LoVo (cell line): ENCODE results near the gene PIGO.

ENCODE experiments used
- DNase-seq: peaks from one replicate; pipeline ENCODE4 v3.0.0-alpha.2; 2016; ENCODE audit warnings: low spot score

PIGO gene

DNA sequence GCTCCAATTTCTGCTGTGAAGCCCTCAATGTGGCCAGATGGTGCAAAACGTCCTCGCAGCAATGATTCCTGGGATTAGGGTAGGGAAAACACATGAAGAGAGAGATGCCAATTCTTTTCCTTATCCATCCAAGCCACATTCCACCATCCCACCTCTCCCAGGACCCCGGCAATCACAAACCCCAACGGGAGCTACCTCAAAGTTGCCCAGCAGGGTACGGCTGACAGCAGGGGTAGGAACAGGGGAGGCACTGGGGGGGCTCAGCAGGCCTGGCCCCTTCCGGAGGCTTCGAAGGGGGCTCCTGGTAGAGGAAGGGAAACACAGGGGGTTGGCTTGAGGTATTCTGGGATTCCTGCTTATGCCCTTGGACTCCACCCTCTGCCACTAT lies 9.9 kb upstream of the PIGO start:
- DNase-seq: no peak

DNA sequence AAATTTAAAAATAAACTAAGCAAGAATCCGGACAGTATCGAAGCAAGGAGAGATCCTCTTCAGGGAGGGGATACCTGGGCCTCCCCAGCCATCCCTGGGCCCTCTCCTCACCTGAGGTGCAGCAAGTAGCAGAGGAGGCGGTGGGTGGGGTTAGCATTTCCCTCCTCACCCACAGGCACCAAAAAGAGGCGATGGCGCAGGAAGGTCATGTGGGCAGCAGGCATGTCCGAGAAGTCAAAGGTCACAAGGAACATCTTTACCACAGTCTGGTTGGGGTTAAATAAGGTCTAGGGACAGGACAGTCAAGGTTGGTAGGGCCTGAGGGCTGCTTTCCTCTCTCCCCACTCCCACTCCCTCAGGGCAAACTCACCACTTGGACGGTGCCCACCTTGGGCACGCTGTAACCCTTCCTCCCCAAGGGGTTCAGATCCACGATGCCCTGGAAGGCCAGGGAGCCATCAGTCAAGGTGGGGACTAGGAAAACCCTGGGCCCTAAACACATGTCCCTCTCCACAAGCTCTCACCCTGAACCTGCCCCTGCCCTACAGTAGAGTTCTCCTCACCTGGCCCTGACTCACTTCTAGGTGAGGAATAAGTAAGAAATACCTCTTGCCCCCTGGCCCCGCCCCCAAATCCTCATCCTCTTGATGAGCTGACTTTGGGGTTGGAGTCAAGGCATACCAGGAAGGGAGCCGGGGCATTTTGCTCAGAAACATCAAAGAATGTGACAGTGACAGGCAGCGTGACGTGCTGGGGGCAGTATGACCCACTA lies 9.4 kb upstream of the PIGO start:
- no peak for DNase-seq

DNA sequence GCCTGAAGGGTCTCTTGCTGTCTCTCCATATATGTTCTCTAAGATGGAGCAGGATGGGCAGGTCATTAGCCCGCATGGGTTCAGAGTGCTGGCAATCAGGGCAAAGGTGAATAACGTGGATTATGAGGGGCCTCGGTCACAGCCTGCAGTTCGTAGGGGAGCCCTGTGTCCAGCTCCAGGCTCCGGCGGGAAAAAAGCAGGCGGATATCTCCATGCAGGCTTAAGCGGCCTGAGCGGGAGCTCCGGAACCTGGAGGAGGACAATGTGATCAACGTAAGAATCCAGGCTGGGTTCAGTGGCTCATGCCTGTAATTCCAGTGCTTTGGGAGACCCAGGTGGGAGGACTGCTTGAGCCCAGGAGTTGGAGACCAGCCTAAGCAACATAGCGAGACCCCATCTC lies 8.7 kb upstream of the PIGO start:
- no peak for DNase-seq

DNA sequence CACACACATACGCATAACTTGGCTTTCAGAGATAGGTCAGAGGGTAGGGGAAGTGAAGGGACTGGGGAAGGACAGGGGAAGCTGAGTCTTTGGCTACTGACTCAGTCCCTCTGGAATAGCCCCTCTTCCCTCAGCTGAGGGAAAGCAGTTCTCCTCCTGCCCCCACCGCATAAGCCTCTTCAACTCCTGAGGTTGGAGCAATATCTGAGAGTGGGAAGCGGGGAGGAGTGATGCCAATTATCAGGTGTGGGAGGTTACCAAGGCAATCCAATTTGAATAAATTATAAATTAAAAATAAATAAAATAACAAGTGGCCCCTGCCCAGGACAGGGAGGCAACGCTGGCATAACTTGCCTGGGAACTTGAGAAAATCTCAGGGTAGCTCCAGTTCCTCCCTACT lies 8.2 kb upstream of the PIGO start:
- no peak for DNase-seq

DNA sequence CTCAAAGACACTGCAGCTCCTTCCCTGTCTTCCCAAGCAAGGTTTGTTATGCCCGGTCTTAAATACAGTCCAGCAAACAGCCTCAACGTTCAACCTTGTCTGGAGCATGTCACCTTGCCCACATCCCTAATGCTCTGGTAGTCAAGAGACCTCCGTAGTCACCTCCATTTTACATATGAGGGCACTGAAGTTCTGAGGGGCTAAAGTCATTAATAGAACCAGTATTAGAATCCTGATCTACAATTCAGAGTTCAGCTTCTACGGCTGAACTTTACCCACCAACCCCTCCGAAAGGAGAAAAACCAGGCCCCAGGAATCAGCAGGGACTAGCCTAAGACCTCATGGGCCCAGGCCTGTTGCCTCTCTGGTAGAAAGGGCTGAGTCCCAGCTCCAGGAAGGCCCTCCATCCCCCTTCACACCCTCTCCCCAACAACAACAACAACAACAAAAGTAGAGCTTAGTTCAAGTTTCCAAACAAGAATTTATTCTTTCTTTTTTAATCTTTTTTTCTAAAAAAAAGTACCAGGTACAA lies 7.3 kb upstream of the PIGO start:
- no peak for DNase-seq

DNA sequence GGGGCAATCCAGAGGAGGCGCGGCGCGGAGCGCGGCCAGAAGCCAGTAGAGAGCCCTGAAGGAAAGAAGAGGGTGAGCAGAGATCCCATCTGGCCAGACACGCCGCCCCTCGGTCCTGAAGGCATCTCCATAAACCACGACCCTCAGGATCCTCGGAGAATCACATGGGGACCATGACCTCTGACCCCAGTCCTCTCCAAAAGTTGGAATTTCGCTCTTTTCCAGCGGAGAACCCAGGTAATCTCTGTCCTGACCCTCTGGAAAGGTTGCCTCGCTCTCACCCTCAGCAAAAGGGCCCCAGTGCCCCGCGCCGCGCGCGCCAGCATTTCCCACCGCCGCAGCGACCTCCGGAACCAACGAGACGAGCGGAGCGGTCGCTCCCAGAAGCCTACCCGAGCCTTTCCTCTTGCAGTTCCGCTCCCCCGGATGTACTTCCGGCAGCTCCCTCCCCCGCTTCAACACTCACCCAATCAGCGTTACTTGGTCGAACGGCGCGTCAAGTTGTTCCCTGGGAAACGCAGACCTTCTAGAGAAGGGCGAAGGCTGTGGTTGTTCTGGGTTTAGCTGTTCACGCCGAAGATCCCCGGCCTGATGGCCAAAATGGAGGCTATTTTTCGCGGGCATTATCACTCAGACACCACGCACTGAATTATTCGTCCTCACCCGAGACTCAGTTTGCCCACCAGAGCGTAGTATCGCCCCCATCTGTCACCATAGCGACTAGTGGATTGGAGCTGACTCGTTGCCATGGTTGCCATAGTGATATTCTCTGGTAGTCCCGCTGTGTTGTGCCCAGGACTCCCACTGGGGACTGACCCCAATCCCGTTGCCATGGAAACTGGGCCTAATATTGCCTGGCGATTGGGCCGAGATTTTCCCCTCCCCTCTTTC lies 6.6 kb upstream of the PIGO start, which contains the start of gene STOML2:
TSS of gene STOML2 (minus strand) at position 363 of the 891 bp plus-strand sequence. CDS start at position 326, 37 bp downstream.
- DNase-seq: peak; percentile 96

DNA sequence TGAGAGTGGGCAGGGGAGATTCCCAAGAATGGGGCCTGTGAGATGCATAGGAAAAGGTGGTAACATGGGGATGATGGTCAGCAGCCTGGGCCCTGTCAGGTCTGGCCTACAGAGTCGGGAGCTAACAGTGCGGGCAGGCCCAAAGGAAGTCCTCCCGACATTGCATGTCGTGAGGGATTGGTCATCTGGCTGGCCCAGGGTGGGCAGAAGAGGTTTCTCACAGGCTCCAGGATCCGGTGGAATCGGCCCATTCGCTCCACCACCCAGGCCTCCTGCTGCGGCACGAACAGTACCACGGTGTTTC lies 6.0 kb upstream of the PIGO start:
- no peak for DNase-seq

DNA sequence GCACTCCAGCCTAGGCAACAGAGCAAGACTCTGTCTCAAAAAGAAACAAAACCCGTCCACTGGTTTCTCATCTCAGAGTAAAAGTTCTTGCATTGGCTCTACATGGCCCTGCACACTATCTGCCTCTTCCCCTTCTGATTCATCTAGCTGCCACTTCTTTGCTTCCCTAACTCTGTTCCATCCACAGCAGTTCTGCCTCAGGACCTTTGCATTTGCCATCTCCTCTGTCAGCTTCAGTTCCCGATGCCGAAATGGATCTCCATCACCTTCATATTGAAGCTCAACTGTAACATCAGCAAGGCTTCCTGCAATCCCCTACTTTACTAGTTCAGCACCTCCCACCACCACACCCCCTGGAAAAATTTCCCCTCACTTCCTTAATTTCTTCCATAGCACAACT lies 1.2 kb upstream of the PIGO start:
- DNase-seq: no peak

DNA sequence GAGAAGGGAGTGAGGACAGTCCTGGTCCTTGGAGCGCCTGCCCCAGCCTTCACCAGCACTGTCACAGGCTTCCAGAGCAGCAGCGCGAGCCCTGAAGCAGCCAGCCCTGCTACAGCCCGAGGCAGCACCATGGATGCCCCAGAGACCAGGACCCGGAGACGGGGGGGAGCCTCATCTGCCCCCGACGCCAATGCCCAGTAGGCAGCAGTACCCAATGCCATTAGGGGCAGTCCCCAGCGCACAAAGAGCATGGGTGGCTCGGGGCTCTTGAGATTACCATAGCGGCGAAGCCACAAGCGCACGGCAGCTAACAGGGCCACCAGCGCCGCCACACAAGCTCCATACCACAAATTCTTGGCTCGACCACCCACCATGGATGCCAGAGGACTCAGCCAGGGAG lies 4.9 kb downstream of the PIGO start:
- DNase-seq: no peak

DNA sequence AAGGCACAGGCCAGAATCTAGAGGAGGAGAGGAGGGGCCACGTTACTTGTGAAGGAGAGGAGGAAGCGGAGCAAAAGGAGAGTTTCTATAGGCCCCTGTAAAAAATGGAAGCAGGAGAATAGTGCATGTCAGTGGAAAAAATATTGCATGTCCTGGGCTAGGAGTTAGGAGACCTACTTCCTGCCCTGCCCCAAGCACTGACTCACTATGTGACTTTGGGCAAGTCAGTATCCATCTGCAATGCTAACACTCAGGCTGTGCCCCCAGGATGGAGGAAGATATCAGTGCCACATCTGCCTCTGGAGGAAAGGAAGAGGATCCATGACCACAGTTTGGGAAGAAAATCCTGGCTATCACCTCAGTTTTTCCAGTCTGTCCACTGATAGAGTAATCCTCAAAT lies 7.0 kb downstream of the PIGO start:
- no peak for DNase-seq

DNA sequence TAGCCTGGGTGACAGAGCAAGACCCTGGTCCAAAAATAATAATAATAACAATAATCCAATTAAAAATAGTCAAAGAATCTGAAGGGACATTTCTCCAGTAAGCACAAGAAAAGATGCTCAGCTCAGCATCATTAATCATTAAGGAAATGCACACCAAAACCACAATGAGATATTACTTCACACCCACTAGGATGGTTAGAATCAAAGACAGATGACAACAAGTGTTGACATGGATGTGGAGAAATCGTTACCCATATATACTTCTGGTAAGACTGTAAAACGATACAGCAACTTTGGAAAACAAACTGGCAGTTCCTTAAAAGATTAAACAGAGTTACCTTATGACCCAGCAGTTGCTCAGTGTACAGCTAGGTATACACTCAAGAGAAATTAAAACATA lies 11.3 kb downstream of the PIGO start:
- DNase-seq: no peak

DNA sequence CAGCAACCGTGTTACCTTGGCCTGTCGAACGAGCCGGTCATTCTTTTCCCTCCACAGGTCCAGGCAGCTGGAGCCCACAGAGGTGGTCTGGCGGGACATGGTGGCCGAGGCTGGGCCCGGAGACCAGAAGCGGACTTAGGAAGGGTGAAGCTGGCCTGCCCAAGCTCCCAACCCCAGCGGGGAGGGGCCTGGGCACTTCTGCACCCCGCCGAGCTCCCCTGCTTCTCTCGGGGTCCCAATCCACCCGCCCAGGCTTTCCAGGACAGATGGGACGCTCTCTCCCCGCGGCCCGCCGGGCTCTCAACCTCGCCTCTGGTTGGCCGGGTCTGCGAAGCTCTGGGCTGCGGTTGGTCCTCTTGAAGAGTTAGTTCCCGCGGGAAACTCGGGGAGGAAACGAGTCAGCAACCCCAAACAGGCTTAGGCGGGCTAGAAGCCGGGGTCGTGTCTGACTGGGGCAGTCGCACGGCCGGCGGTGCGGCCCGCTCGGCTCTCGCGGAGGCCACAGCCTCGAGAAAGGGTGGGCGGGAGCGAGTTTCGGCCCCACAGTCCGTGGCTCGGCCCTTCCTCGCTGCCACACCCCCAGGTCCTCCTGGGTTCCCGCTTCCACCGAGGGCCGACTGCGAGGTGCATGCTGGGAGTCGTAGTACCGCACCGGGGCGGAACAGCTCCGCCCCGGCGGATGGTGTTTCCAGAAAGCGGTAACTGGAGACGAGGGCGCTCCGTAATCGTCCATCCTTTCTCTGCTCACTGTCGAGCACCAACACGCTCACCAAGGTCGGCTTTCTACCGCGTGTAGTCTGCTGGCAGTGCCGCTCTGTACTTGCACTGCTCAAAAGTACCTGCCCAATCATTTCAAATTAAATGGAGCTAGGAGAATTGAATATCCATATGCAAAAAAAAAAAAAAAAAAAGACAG lies 16.7 kb downstream of the PIGO start, which contains the start of gene FANCG:
TSS of gene FANCG (minus strand) at position 517 of the 916 bp plus-strand sequence. CDS start at position 99, 418 bp downstream.
- DNase-seq: peak; percentile 89

DNA sequence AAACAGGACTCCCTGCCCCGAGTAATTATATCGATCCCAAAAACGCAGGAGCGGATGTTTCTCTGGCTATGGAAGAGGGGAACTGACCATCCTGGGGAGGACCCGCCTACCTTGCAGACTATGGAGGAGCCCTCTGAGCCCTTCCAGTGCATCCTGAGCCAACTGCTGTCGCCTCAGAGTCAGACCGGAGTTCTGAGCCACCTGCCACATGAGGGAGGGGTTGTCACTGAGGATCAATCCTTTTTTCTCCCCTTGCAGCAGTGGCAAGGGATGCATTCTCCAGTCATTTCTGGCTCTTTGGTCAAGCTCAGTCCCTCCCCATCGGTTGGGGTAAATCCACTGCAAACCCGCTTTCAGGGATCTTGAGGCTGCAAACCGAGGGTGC lies 17.4 kb downstream of the PIGO start:
- no peak for DNase-seq

DNA sequence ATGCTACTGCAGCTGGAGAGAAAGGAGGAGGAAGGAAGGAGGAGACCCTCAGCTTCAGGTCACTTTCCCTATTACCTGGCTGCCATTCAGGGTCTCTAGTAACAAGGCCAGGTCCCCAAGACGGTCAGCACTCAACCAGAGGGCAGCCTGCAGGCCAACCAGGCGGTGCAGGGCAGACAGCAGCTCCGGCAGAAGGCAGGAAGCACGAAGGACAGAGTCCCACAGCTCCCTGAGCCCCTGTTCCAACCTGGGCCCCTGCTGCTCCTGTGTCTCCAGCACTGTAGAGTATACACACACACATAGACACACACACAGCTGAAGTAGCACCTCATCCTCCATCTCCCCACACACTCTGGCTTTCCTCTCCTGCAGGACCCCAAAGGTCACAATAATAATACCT lies 18.3 kb downstream of the PIGO start:
- no peak for DNase-seq

DNA sequence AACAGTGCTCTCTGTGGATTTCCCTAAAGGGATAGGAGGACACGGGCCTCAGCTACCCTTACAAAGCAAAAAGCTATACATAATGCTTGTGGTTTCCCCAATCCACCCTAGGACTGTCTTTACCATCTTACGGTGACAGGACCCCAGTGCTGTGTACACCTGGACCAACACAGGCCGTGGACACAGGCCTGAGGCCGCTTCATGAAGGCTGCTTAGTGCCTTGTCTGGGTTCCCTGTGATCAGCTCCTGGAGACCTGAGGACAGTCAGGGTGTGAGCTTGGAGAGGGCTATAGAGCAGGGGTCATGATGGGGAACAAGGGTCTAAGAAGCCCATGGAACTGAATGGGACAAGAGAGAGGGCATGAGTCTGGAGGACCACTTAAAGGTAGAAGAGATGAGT lies 19.5 kb downstream of the PIGO start:
- DNase-seq: no peak

DNA sequence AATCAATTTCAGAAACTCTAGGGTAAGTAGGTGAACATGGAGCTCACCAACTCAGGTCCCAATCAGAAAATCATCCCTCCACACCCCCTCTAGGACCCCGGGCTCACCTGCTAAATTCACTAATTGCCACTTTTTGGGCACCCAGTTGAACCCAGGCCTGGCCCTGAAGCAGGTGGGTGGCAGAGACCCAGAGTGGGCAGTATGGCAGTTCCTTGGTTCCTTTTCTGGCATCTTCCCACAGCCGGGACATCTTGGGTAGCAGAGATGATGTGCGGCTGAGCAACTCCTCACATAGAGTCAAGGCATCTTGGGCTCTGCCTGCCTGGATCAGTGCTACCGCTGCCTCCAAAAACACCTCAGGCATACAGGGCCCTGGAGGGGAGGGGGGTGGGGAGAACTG lies 21.0 kb downstream of the PIGO start:
- no peak for DNase-seq

DNA sequence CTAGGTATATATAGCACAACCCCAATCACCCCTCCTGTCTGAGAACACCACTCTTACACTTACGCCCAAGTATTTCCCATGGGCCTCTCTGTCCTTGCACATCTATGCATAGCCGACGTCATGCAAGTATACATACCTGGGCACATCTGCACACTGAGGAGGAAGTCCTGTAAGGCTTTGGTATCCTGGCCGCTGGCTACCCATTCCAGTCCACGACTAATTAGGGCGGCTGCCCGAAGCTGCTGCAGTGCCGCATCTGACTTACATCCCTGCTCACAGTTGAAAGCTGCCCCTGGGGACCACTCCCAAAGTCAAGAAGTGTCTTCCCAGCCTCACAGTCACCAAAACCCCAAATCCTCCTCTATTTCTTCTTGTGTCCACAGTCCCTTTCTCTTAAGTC lies 21.6 kb downstream of the PIGO start:
- no peak for DNase-seq

DNA sequence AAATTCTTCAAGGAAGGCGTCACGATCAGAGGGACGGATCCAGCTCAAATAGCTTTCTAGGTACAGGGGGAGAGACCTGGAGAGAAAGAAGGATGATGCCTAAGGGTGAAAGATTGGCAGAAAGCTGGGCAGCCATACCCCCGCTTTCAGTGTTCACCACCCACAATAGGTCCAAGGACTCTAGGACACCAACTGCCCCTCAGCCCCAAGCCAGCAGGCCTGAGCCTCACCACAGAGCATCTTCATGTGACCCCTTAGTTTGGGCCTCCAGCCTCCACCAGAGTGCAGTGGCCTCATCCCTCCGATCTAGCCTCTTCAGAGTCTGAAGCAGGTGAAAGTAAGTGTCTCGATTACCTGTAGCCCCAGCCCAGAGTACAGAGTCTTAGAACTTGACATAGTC lies 22.2 kb downstream of the PIGO start:
- DNase-seq: no peak

DNA sequence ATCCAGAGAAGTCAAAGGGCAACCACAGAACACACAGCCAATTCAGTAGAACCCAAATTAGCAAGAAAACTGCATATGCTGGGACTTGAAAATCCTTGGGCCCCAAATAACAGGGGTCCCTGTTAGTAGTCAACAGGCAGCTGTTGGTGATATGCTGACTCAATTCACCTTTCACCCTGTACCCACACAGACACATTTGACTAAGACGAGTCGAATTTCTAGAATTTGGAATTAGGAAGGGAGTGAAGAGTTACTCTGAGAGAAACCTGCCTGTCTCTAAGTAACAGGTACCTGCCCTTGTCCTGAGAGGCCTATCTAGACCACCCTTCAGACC lies 23.1 kb downstream of the PIGO start:
- no peak for DNase-seq

DNA sequence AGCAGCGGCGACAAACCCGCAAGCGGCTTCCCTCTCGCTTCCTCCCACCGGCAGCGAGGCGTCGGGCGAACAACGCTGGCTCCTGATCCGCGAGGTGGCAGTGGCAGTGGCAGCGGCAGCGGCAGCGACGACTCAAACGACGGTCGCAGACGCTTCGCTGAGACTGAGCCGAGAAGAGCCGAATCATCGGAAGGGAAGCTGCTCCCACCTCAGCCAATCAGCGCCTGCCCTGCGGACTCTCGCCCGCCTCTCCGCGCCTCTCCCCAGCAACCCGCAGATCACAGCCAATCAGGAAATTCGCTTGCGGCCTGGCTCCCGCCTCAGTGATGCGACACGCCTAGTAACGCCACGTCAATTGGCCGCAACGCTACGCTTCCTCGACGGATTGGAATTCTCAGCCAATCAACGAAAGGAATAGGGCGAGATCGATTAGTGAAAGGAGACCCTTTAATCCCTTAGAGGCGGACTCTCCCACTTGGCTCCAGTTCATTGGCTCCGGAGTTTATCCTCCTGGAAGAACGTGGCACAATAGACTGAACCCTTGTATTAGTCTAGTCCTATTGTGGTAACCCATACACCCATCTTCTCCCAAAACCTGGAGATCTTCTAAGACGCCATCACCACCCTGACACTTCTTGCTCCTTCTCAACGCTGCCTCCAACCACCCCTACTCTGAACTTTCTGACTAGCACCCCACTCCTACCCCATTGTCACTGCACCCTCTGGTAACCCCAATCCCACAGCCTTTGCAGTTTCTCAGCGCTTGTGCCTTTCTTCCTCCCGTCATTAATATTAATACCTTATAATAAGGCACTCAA lies 23.7 kb downstream of the PIGO start, which contains the start of gene VCP:
TSS of gene VCP (minus strand) at position 165 of the 818 bp plus-strand sequence. CDS start 272 bp downstream, outside the sequence.
- peak; percentile 98 for DNase-seq

DNA sequence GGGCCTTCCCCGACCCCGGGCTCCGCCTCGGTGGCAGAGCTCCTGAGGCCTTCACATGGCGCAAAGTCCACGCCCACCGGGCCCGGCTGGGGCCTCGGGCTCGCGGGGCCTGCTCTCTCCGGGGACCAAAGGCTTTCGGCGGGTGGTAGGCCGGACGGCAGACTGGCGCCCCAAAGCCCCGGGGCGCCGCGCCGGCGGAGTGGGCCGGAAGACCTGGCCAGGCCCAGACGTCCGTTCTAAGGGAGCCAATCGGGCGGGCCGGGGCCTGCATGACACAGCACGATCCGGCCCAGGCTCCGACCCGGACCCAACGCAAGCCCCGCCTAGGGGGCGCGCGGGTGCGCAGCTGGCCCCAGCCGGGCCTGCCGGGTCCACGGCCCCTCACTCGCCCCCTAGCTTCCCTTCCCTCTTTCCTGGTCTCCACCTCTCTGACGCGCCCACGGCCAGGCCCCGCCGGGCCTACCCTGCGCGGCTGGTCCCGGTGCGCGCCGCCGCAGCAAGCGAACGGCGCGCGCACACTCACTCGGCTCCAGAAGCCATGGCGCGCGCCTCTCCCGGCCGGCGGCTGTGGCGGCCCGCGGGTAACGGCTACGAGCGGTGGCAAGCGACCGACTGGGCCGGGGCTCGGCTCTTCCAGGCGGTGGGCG lies 24.5 kb downstream of the PIGO start:
- peak; percentile 73 for DNase-seq
